Activated CD4-positive, alpha-beta memory T cell treated with anti-CD3 and anti-CD28 coated beads for 36 hours (primary cell): Measurements from ENCODE around the gene REPIN1. TPM values are rescaled to one million over a fixed set of nuclear protein-coding genes. Genes with fewer than 3 reads are reported as not detected.
"Not testable (repeated sequence)": the region's sequence is repeated elsewhere in the genome, so short reads cannot be mapped to it uniquely, and the experiment has no call there.

Source experiments
- CTCF ChIA-PET: fragments of 350-600 bp; sonication (Branson Sonifier 250); formaldehyde crosslinking; loops from one replicate; lab custom pipeline; 2021; ENCODE audit warnings: antibody characterized with exemption, inconsistent platforms; lab: Charles Lee
- POLR2A ChIA-PET: fragments of 350-600 bp; sonication (Branson Sonifier 250); formaldehyde crosslinking; loops from one replicate; lab custom pipeline; 2021; ENCODE audit warnings: antibody characterized with exemption; lab: Charles Lee
- DNase-seq: peaks from one replicate; pipeline ENCODE4 v3.0.0-alpha.2; 2020
- H3K27ac Mint-ChIP-seq: one replicate; pipeline ENCODE4 v1.8.0; 2021; ENCODE audit warnings: mixed read lengths
- H3K27me3 Mint-ChIP-seq: one replicate; pipeline ENCODE4 v1.8.0; 2021; ENCODE audit warnings: mixed read lengths
- H3K36me3 Mint-ChIP-seq: one replicate; pipeline ENCODE4 v1.8.0; 2021; ENCODE audit warnings: mixed read lengths
- H3K4me1 Mint-ChIP-seq: one replicate; pipeline ENCODE4 v1.8.0; 2021; ENCODE audit warnings: low read depth, mixed read lengths
- H3K4me3 Mint-ChIP-seq: one replicate; pipeline ENCODE4 v1.8.0; 2021; ENCODE audit warnings: mild to moderate bottlenecking, mixed read lengths
- H3K9me3 Mint-ChIP-seq: one replicate; pipeline ENCODE4 v1.8.0; 2021; ENCODE audit warnings: mixed read lengths
- intact Hi-C: fragments of 100-400 bp; cut with micrococcal nuclease; formaldehyde crosslinking; loops from one replicate; pipeline ENCODE4 v1.15.1; 2023
- total RNA-seq, 2 experiments: library from RNA; stranded (reverse); gene quantifications; one replicate each; pipeline ENCODE4 v1.2.3, GENCODE V29; 2021

Gene REPIN1
- total RNA-seq, 2 experiments from 2014 or later: 52.3 to 56.9 TPM

DNA sequence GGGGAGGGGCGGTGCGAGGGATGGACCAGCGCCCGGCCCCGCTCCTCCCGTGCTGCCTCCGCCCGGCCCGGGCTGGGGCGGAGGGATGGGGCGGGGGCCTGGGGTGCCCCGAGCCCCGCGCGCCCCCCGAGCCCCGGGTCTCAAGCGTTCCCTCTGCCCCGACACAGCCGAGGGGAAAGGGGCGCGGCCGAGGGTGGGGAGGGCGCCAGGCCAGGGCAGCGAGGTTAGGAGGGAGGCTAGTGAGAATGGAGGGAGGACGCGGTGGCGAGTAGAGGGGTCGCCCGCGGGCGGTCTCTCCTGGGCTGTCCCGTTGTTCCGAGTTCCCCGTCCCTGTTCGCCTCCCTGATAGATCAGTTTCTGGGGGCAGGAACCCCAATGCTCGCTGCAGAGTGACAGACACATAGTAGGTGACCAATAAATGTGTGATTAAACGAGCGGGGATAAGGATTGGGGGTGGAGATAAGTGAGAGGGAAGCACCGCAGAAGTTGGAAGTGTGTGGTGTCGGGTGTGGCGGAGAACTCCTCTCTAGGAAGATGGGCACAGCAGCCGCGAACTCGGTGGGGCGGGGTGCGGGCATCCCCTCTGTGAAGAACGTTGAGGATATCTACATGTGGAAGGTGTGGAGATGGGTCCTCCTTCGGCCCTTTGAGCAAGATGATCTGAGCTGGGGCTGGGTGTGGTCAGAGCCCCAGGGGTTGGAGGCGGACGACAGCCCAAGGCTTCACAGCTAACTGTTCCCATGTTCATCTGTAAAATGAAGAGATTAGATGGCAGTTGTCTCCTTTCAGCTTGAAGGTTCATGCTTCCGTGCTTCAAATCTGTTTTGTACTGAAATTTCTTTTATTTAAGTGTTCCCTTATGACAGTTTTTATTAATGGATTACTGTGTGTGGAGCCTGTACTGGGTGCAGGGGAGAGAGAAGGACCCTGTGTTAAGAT is 11.1 kb downstream of the REPIN1 start:
- POLR2A ChIA-PET: interaction anchor here (0.9 to 3.1 kb wide), 2 partner anchors 11 kb away, joined by 3 to 28 read pairs; partner anchors contain the start of gene REPIN1
- intact Hi-C loops: loop anchor here (1.0 to 5.0 kb wide), 3 partner anchors 11 to 43 kb away; partner anchors contain the start of gene REPIN1
- peaks cover 42% of the 10 kb centered on the region for H3K4me1 Mint-ChIP-seq
- no peaks in the 10 kb centered on the region for H3K9me3 Mint-ChIP-seq
- CTCF ChIA-PET: interaction anchor here (0.6 kb wide), 1 partner anchor 25 kb away, joined by 3 read pairs; no protein-coding TSS in a partner anchor
- peak; percentile 37 for DNase-seq
- peak overlapping the region; percentile 35 for H3K27ac Mint-ChIP-seq
- no peaks in the 10 kb centered on the region for H3K36me3 Mint-ChIP-seq
- no peaks in the 10 kb centered on the region for H3K27me3 Mint-ChIP-seq
- peak overlapping the region; percentile 81 for H3K4me3 Mint-ChIP-seq

DNA sequence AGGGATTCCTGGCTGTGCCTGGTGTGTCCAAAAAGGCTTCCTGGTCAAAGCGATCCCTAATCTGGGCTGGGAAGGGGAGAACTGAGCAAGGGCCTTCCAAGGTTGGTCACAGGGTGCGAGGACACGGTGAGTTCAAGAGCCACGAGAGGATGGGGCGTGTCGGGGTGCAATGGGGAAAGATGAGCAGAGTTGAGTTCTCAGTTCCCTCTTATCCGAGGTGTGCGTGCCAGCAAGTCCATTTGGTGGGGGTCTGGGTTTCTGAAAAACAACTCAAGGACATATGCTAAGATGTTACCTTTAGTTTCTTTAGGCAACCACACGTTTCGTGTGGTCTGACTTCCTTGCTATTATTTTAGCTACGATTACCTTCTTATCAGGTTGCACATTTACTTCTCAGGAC is 11.8 kb downstream of the REPIN1 start:
- no peaks in the 10 kb centered on the region for H3K36me3 Mint-ChIP-seq
- H3K27me3 Mint-ChIP-seq: no peaks in the 10 kb centered on the region
- intact Hi-C loops: no loop called here
- ChIA-PET POLR2A (interaction anchor here (0.9 kb wide), 1 partner anchor 12 kb away, joined by 3 read pairs; the partner anchor contains the start of gene REPIN1), CTCF (interaction anchor here (0.6 kb wide), 1 partner anchor 26 kb away, joined by 3 read pairs; no protein-coding TSS in a partner anchor)
- peak overlapping the region; percentile 81 for H3K4me3 Mint-ChIP-seq
- no peak overlapping the region for H3K27ac Mint-ChIP-seq
- no peak for DNase-seq
- no peaks in the 10 kb centered on the region for H3K9me3 Mint-ChIP-seq
- peaks cover 40% of the 10 kb centered on the region for H3K4me1 Mint-ChIP-seq

DNA sequence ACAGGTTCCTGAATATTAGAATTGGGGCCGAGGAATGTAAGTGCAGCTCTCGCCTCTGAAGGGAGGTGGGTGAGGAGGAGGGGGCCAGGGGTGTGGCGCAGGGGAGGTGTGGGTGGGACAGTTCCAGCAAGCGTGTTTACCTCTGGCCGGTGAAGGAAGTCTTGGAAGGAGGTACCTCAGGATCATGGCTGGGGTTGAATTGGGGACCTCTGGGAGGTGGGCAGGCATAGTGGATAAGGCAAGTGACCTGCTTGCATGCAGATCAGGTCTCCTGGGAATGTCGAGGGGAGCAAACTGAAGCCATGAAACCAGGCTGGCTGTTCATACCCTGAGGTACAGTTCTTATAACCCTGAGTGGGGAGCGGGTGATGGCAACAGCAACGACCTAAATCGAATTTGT is 12.5 kb downstream of the REPIN1 start:
- Mint-ChIP-seq H3K27me3 (no peaks in the 10 kb centered on the region), H3K27ac (no peak overlapping the region), H3K4me1 (peaks cover 35% of the 10 kb centered on the region), H3K9me3 (no peaks in the 10 kb centered on the region), H3K4me3 (no peak overlapping the region), H3K36me3 (no peaks in the 10 kb centered on the region)
- ChIA-PET POLR2A (no interaction called here), CTCF (no interaction called here)
- intact Hi-C loops: no loop called here
- no peak for DNase-seq

DNA sequence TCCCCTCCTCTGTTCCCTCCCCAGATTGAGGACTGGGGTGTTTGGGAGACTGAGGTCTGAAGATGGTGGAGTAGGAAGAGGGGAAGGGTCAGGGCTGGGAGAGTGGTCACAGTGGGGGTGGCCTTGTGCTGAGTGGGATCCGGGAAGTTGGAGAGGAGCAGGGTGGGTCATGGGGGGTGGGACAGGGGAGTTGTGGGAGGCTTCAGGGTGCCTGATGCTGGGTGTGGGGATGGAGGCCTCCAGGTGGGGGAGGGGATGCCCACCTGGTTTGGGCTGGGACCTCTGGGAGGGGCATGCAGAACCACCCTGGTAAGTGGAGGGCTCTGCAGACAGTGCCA is 13.1 kb downstream of the REPIN1 start:
- Mint-ChIP-seq H3K4me3 (no peak overlapping the region), H3K27ac (no peak overlapping the region), H3K27me3 (no peaks in the 10 kb centered on the region), H3K9me3 (no peaks in the 10 kb centered on the region), H3K36me3 (no peaks in the 10 kb centered on the region), H3K4me1 (peaks cover 29% of the 10 kb centered on the region)
- intact Hi-C loops: no loop called here
- ChIA-PET CTCF (no interaction called here), POLR2A (no interaction called here)
- DNase-seq: no peak

GRCh38 chr7:150382123-150382843 is 13.7 kb downstream of the REPIN1 start:
- CTCF ChIA-PET: no interaction called here

DNA sequence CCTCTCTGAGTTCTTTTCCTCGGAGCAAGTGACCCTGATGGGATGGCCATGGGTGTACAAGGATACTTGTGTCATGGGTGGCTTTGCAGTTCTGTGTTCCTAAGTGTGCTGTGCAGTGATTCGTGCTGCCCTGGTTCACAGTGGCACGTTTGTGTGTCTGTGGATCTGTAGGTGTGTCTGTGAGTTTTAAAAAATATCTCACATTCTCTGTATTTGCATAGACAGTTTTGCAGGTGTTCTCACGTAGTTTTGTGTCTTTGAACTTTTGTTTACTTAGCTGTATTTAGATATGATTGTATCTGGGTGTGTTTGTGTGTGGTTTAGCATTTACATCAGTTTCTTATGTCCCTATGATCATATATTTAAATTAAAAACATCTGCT is 14.2 kb downstream of the REPIN1 start:
- no peaks in the 10 kb centered on the region for H3K27me3 Mint-ChIP-seq

More at GRCh38 chr7:150382123-150382843, 13.7 kb downstream of the REPIN1 start:
- intact Hi-C loops: no loop called here
- no peak overlapping the region for H3K27ac Mint-ChIP-seq
- H3K4me1 Mint-ChIP-seq: peaks cover 24% of the 10 kb centered on the region
- H3K9me3 Mint-ChIP-seq: no peaks in the 10 kb centered on the region
- peaks cover 1% of the 10 kb centered on the region for H3K36me3 Mint-ChIP-seq
- no peaks in the 10 kb centered on the region for H3K27me3 Mint-ChIP-seq
- no peak overlapping the region for H3K4me3 Mint-ChIP-seq
- no peak for DNase-seq
- POLR2A ChIA-PET: no interaction called here

GRCh38 chr7:150383710-150384397 is 15.2 kb downstream of the REPIN1 start:
- ChIA-PET CTCF (no interaction called here), POLR2A (no interaction called here)
- H3K36me3 Mint-ChIP-seq: peaks cover 1% of the 10 kb centered on the region
- intact Hi-C loops: no loop called here
- no peaks in the 10 kb centered on the region for H3K27me3 Mint-ChIP-seq
- H3K4me3 Mint-ChIP-seq: no peak overlapping the region
- no peak overlapping the region for H3K27ac Mint-ChIP-seq
- H3K9me3 Mint-ChIP-seq: no peaks in the 10 kb centered on the region
- peaks cover 13% of the 10 kb centered on the region for H3K4me1 Mint-ChIP-seq
- DNase-seq: no peak

More for the DNA sequence above, 14.2 kb downstream of the REPIN1 start:
- peaks cover 18% of the 10 kb centered on the region for H3K4me1 Mint-ChIP-seq
- CTCF ChIA-PET: no interaction called here
- no peak overlapping the region for H3K4me3 Mint-ChIP-seq
- no peak for DNase-seq
- H3K36me3 Mint-ChIP-seq: peaks cover 1% of the 10 kb centered on the region
- no peaks in the 10 kb centered on the region for H3K9me3 Mint-ChIP-seq
- intact Hi-C loops: no loop called here
- H3K27ac Mint-ChIP-seq: no peak overlapping the region
- POLR2A ChIA-PET: no interaction called here

DNA sequence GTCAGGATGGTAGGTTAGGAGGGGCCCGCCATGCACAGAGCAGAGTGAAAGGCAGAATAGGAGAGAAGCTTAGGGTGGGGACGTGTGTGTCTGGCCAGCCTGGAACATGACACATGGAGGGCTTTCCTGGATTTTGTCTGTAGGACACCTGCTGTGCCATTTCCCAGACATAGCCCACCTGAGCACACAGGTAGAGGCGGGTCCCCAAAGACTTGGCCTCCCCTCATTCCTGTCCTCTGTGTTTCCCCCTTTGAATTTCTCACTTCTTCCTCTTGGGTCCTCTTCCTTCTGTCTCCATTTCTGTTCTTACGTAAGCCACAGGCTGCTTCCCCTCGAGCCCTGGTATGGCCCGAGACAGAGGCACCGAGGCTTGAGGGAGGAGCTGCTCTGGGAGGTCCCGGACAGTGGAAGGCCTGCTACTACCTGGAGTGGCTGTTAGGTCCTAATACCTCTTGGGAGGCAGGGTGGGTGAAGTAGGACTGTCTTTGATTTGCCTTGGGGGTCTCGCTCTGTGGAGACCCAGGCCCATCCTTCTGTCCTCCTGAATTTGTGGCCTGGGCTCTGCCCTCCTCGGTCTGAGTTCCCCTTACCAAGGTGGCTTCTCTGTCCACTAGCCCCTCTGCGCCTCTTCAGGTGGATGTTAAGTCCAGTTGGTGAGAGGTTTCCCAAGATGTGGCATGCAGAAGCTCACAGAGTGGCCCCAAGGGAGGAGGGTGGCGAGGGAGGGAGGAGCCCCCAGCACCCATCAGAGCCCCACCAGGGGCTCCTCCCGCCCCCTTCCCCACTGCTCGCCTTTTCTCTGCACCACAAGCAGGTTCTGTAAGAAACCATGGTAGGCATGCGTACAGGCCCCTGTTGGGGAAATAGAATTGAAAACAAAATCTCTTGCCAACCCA is 16.0 kb downstream of the REPIN1 start:
- intact Hi-C loops: no loop called here
- Mint-ChIP-seq H3K4me3 (no peak overlapping the region), H3K27me3 (no peaks in the 10 kb centered on the region), H3K4me1 (peaks cover 18% of the 10 kb centered on the region), H3K9me3 (no peaks in the 10 kb centered on the region), H3K27ac (no peak overlapping the region), H3K36me3 (peaks cover 1% of the 10 kb centered on the region)
- POLR2A ChIA-PET: interaction anchor here (1.0 kb wide), 1 partner anchor 21 kb away, joined by 3 read pairs; a partner anchor contains a TSS
- CTCF ChIA-PET: interaction anchor here (0.8 kb wide), 1 partner anchor 21 kb away, joined by 3 read pairs; a partner anchor contains a TSS
- DNase-seq: no peak

- POLR2A ChIA-PET: interaction anchor here (1.0 kb wide), 1 partner anchor 21 kb away, joined by 3 read pairs; a partner anchor contains a TSS
- DNase-seq: no peak
- peaks cover 1% of the 10 kb centered on the region for H3K36me3 Mint-ChIP-seq
- intact Hi-C loops: no loop called here
- H3K9me3 Mint-ChIP-seq: no peaks in the 10 kb centered on the region
- CTCF ChIA-PET: interaction anchor here (0.8 kb wide), 1 partner anchor 20 kb away, joined by 3 read pairs; a partner anchor contains a TSS
- no peak overlapping the region for H3K4me3 Mint-ChIP-seq
- peaks cover 12% of the 10 kb centered on the region for H3K4me1 Mint-ChIP-seq
- no peak overlapping the region for H3K27ac Mint-ChIP-seq
- H3K27me3 Mint-ChIP-seq: no peaks in the 10 kb centered on the region
These were observed 16.7 kb downstream of the REPIN1 start for GRCh38 chr7:150385302-150385723.

DNA sequence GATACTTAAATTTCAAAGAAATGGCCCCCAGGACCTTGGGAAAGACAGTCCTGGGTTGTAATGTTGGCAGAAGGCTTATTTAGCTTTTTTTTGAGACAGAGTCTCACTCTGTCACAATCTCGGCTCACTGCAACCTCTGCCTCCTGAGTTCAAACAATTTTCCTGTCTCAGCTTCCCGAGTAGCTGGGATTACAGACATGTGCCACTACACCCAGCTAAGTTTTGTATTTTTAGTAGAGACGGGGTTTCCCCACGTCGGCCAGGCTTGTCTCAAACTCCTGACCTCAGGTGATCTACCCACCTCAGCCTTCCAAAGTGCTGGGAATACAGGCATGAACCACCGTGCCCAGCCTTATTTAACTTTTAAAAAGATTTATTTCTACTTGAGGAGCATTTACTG is 17.3 kb downstream of the REPIN1 start:
- POLR2A ChIA-PET, H3K4me1 Mint-ChIP-seq, H3K27ac Mint-ChIP-seq, H3K9me3 Mint-ChIP-seq, H3K36me3 Mint-ChIP-seq, H3K27me3 Mint-ChIP-seq, H3K4me3 Mint-ChIP-seq, intact Hi-C loops, DNase-seq: not testable (repeated sequence)
- CTCF ChIA-PET: interaction anchor here (1.0 to 1.4 kb wide), 3 partner anchors 18 to 29 kb away, joined by 3 read pairs; partner anchors contain the start of gene REPIN1

DNA sequence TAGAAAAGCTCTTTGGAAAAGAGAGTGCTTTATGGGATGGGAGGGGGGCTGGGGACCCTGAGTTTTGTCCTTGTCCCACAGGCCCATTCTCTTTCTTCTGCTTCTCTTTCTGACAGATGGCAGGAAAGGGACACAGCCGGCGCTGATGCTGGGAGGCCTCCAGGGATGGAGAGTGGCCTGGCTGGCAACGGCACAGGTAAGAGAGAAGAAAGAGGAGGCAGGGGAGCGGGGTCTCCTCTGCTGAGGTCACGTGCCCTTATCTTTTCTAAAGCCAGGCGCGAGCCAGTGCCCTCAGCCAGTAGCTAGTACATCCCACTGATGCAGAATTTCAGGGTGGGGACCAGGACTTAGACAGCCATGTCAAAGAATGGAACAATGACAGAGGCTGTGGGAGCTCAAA is 19.7 kb downstream of the REPIN1 start:
- H3K4me3 Mint-ChIP-seq: no peak overlapping the region
- ChIA-PET CTCF (interaction anchor here (0.6 kb wide), 1 partner anchor 33 kb away, joined by 4 read pairs; no protein-coding TSS in a partner anchor), POLR2A (no interaction called here)
- peaks cover 6% of the 10 kb centered on the region for H3K4me1 Mint-ChIP-seq
- no peaks in the 10 kb centered on the region for H3K27me3 Mint-ChIP-seq
- intact Hi-C loops: no loop called here
- H3K27ac Mint-ChIP-seq: no peak overlapping the region
- no peak for DNase-seq
- H3K9me3 Mint-ChIP-seq: no peaks in the 10 kb centered on the region
- peaks cover 7% of the 10 kb centered on the region for H3K36me3 Mint-ChIP-seq
